Mucosa of descending colon (tissue), 3 donors: Measurements from ENCODE around the gene TRIO. TPM values are rescaled to one million over a fixed set of nuclear protein-coding genes. Genes with fewer than 3 reads are reported as not detected.

Experiments
- ATAC-seq: fragments of 200-7000 bp; cut with Tn5 transposase; one replicate; pipeline ENCODE4 v1.9.1; 2020; ENCODE audit warnings: mild to moderate bottlenecking, moderate library complexity
- DNase-seq, 3 donors: peaks; one replicate each; pipeline ENCODE4 v3.0.0-alpha.2; 2020
- H3K36me3 ChIP-seq: fragments of 200-600 bp; one replicate; pipeline ENCODE4 v1.8.0; 2021; ENCODE audit warnings: low read depth, mild to moderate bottlenecking
- H3K4me1 ChIP-seq: fragments of 200-600 bp; one replicate; pipeline ENCODE4 v1.8.0; 2021; ENCODE audit warnings: low read depth, mild to moderate bottlenecking
- H3K4me3 ChIP-seq: fragments of 200-600 bp; one replicate; pipeline ENCODE4 v1.8.0; 2021; ENCODE audit warnings: mild to moderate bottlenecking
- H3K9me3 ChIP-seq: fragments of 200-600 bp; one replicate; pipeline ENCODE4 v1.8.0; 2021; ENCODE audit warnings: mild to moderate bottlenecking
- CTCF ChIP-seq: fragments of 200-600 bp; IDR thresholded peaks from one replicate; pipeline ENCODE4 v1.8.0; 2022; ENCODE audit warnings: antibody characterized with exemption, mild to moderate bottlenecking
- intact Hi-C, 2 donors: fragments of 100-400 bp; cut with DNase I in 1 of 2; cut with micrococcal nuclease in 1 of 2; formaldehyde crosslinking; loops; one replicate each; pipeline versions ENCODE4 v1.11.0 to v1.11.1; 2022; cut with DNase I, micrococcal nuclease
- total RNA-seq, 3 donors: library from RNA; stranded (reverse); fragmentation: NEBNext Ultra II Directional in 2 of 3; extraction: Animal tissue kit (Norgen Biotek cat#: 25700) in 2 of 3; gene quantifications; one replicate each; pipeline versions ENCODE4 v1.2.1 to v1.2.4, GENCODE V29; 2021 to 2023
- donor health status: DM: no; HTN: no; CAD: no; lungs with moderate emphysema.
- donor health status: DM: no; HTN: no; CAD: no.
- donor health status: DM: no; HTN: yes; CAD: no.

TRIO gene
- total RNA-seq, 3 donors from 2014 or later, result 164 to 231 (median 168) TPM

- no peak for DNase-seq
- Histone ChIP-seq H3K4me1 (no peaks in the 10 kb centered on the region), H3K4me3 (no peak overlapping the region), H3K36me3 (peaks cover 2% of the 10 kb centered on the region), H3K9me3 (no peaks in the 10 kb centered on the region)
- intact Hi-C loops, result loop anchor here in 1 of 2 donors (10.0 kb wide), 1 partner anchor 64 kb away; no protein-coding TSS in a partner anchor
- no peak for TF ChIP-seq CTCF
- no peak for ATAC-seq
Measured at GRCh38 chr5:14479143-14479696, 336.1 kb downstream of the TRIO start.

- DNase-seq, result no peak
- TF ChIP-seq CTCF, result no peak
- no peaks in the 10 kb centered on the region for H3K36me3 ChIP-seq
Measured at GRCh38 chr5:14481349-14481748, 338.2 kb downstream of the TRIO start.

GRCh38 chr5:14482085-14482484, 338.9 kb downstream of the TRIO start:
- H3K36me3 ChIP-seq, result no peaks in the 10 kb centered on the region
- intact Hi-C loops, result no loop called here
- H3K4me3 ChIP-seq, result no peak overlapping the region
- H3K9me3 ChIP-seq, result no peaks in the 10 kb centered on the region
- DNase-seq, result no peak
- no peaks in the 10 kb centered on the region for H3K4me1 ChIP-seq
- no peak for TF ChIP-seq CTCF
- ATAC-seq, result no peak

More at GRCh38 chr5:14481349-14481748, 338.2 kb downstream of the TRIO start:
- no peaks in the 10 kb centered on the region for H3K9me3 ChIP-seq
- H3K4me3 ChIP-seq, result no peak overlapping the region
- H3K4me1 ChIP-seq, result no peaks in the 10 kb centered on the region
- intact Hi-C loops, result no loop called here
- ATAC-seq, result peak; percentile 13

DNA sequence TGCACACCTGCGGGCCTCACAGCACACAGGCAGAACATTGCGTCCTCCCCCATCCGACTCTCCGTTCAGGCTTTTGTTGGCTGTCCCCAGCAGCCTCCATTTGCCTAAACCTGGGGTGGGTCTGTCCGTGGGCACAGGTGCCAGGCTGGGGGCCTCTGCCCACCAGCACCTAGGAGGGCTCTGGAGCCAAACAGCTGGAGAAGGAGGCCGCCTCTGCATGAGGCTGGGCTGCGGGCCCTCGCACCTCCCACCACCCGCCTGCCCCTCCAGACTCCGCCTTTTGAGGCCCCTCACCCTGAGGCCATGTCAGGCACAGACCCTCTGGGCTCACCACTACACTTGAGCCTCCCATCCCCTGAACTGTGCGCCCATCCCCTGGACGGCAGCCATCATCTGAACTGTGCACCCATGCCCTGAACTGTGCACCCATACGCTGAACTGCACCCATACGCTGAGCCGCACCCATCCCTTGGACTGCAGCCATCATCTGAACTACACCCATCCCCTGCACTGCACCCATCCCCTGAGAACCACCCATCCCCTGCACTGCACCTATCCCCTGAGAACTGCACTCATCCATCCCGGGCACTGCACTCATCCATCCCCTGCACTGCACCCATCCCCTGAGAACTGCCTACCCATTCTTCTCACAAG, 340.5 kb downstream of the TRIO start:
- DNase-seq (peak in 2 of 3 donors; percentile 49 to 70), ATAC-seq (peak; percentile 83)
- intact Hi-C loops, result no loop called here
- no peak for TF ChIP-seq CTCF
- H3K9me3 ChIP-seq, result no peaks in the 10 kb centered on the region
- H3K36me3 ChIP-seq, result no peaks in the 10 kb centered on the region
- H3K4me1 ChIP-seq, result no peaks in the 10 kb centered on the region
- H3K4me3 ChIP-seq, result no peak overlapping the region

DNA sequence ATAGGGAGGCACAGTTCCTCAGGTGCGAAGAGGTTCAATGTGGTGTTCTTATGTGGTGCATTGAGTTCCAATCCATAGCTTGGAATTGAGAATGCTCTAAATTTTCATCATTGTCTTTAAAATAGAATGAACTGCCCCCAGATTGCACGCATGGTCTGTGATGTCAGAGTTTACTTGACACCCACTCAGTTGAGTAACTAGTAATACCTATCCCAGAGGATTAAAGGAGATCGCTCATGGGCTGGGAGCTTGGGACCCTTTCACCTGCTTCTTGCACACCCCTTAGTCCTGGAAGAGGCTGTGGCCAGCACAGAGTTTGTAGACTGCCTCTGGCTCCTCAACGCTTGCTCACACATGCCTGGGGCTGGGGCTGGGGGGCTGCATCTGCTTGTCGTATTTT, 343.3 kb downstream of the TRIO start:
- Histone ChIP-seq H3K4me1 (no peaks in the 10 kb centered on the region), H3K4me3 (no peak overlapping the region), H3K36me3 (no peaks in the 10 kb centered on the region), H3K9me3 (no peaks in the 10 kb centered on the region)
- DNase-seq (no peak), ATAC-seq (no peak)
- intact Hi-C loops, result no loop called here
- TF ChIP-seq CTCF, result no peak
